ENCODE data around the gene NT5DC4. TPM values are rescaled to one million over a fixed set of nuclear protein-coding genes. Genes with fewer than 3 reads are reported as not detected.

Gene NT5DC4
- total RNA-seq, 2 donors from 2014 or later = not detected

DNA sequence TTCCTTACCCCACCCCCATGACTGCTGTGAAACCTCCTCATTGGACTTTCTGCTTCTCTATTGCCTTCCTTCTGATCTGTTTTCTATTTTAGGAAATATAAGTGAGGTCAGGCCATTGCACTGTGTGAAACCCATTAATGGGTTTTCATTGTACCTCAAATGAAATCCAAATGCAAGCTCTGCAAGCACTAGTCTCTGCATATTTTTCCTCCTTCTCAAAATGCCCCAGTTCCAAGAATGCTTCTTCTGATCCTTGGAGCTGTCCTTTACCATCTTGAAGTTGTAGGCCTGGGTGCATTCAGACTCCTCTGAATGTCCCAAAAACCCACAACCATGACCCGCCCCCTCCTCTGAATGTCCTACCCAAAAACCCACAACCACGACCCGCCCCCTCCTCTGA, 55.3 kb downstream of the NT5DC4 start:
- Mint-ChIP-seq H3K36me3 (ENCODE audit: low read depth) (peaks cover 3% of the 10 kb centered on the region), H3K27me3 (ENCODE audit: insufficient read depth) (no peaks in the 10 kb centered on the region), H3K4me3 (no peak overlapping the region), H3K9me3 (no peaks in the 10 kb centered on the region), H3K4me1 (no peaks in the 10 kb centered on the region), H3K27ac (no peak overlapping the region)
- no peak for DNase-seq
- Histone ChIP-seq H3K27me3 (ENCODE audit: control insufficient read depth, insufficient read depth, low read length, poor library complexity, severe bottlenecking) (no peaks in the 10 kb centered on the region), H3K27ac (ENCODE audit: low read depth, low read length) (no peak overlapping the region), H3K4me3 (ENCODE audit: low read length) (no peak overlapping the region), H3K36me3 (ENCODE audit: control insufficient read depth, insufficient read depth, low read length) (no peaks in the 10 kb centered on the region), H3K9ac (ENCODE audit: extremely low read depth, low read length, poor library complexity, severe bottlenecking) (no peak overlapping the region), H3K9me3 (ENCODE audit: control insufficient read depth, low read length) (no peaks in the 10 kb centered on the region), H3K4me1 (ENCODE audit: control insufficient read depth, insufficient read depth, low read length) (no peaks in the 10 kb centered on the region)
- WGBS, 2 experiments (ENCODE audit: insufficient coverage in 1 of 2, insufficient read length in 1 of 2) = no CpG with 5 or more reads among the region's 3 CpGs
- TF ChIP-seq, protein P1, sequence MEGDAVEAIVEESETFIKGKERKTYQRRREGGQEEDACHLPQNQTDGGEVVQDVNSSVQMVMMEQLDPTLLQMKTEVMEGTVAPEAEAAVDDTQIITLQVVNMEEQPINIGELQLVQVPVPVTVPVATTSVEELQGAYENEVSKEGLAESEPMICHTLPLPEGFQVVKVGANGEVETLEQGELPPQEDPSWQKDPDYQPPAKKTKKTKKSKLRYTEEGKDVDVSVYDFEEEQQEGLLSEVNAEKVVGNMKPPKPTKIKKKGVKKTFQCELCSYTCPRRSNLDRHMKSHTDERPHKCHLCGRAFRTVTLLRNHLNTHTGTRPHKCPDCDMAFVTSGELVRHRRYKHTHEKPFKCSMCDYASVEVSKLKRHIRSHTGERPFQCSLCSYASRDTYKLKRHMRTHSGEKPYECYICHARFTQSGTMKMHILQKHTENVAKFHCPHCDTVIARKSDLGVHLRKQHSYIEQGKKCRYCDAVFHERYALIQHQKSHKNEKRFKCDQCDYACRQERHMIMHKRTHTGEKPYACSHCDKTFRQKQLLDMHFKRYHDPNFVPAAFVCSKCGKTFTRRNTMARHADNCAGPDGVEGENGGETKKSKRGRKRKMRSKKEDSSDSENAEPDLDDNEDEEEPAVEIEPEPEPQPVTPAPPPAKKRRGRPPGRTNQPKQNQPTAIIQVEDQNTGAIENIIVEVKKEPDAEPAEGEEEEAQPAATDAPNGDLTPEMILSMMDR (conservative IDR thresholded peaks at IDR 0.05) = no peak

DNA sequence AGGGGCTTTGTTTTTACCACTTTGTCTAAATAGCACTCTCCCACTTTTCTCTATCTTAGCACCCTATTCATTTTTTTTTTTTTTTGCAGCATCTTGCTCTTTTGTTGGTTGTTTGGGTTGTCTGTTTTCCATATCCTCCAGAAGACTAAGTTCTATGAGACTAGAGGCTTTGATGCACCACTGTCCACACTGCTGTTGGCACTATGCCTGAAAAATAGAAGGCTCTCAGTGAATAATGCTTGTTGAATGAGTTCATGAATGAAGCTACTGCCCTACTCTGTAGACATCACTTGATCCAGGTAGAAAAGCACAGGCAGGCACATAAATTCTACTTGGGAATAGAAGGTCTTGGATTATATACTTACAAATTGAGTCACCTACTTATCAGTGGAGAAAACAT, 56.2 kb downstream of the NT5DC4 start:
- H3K4me3 ChIP-seq (ENCODE audit: low read length) = no peak overlapping the region
- H3K27ac Mint-ChIP-seq = no peak overlapping the region
- no peaks in the 10 kb centered on the region for H3K9me3 ChIP-seq (ENCODE audit: control insufficient read depth, low read length)
- no peaks in the 10 kb centered on the region for H3K4me1 Mint-ChIP-seq
- no peaks in the 10 kb centered on the region for H3K9me3 Mint-ChIP-seq
- H3K27me3 Mint-ChIP-seq (ENCODE audit: insufficient read depth) = no peaks in the 10 kb centered on the region
- H3K36me3 Mint-ChIP-seq (ENCODE audit: low read depth) = peaks cover 3% of the 10 kb centered on the region
- no peak overlapping the region for H3K9ac ChIP-seq (ENCODE audit: extremely low read depth, low read length, poor library complexity, severe bottlenecking)
- H3K4me3 Mint-ChIP-seq = no peak overlapping the region
- no peaks in the 10 kb centered on the region for H3K4me1 ChIP-seq (ENCODE audit: control insufficient read depth, insufficient read depth, low read length)
- no peaks in the 10 kb centered on the region for H3K36me3 ChIP-seq (ENCODE audit: control insufficient read depth, insufficient read depth, low read length)
- H3K27me3 ChIP-seq (ENCODE audit: control insufficient read depth, insufficient read depth, low read length, poor library complexity, severe bottlenecking) = no peaks in the 10 kb centered on the region
- TF ChIP-seq, protein P1 (conservative IDR thresholded peaks at IDR 0.05) = no peak
- H3K27ac ChIP-seq (ENCODE audit: low read depth, low read length) = no peak overlapping the region
- no peak for DNase-seq

DNA sequence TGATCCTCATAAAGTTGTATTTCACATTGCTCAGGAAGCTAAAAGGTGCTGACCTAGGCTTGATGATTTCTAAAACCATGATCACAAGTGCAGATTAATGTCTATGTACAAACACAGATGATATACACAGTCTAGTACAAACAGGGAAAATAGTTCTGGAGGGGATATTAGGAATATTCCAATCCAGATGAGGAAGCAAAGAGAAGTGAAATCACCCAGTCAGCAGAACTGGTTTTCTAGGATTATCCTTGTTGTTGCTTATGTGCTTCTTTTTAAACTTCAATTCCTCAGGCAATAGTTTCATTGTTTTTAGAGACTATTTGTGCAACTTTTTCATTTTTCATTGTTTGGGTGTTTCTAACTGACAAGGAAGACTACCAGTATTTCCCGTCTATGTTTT, 58.8 kb downstream of the NT5DC4 start:
- no peaks in the 10 kb centered on the region for H3K9me3 Mint-ChIP-seq
- peaks cover 13% of the 10 kb centered on the region for H3K4me1 Mint-ChIP-seq
- DNase-seq = no peak
- no peaks in the 10 kb centered on the region for H3K36me3 ChIP-seq (ENCODE audit: control insufficient read depth, insufficient read depth, low read length)
- no peak overlapping the region for H3K27ac ChIP-seq (ENCODE audit: low read depth, low read length)
- 100% methylated on average over 1 of the region's 1 CpG; no CpG with 5 or more reads in 1 of the 2 experiments for WGBS, 2 experiments (ENCODE audit: insufficient coverage in 1 of 2, insufficient read length in 1 of 2)
- no peaks in the 10 kb centered on the region for H3K9me3 ChIP-seq (ENCODE audit: control insufficient read depth, low read length)
- H3K36me3 Mint-ChIP-seq (ENCODE audit: low read depth) = peaks cover 3% of the 10 kb centered on the region
- no peak overlapping the region for H3K4me3 Mint-ChIP-seq
- no peak overlapping the region for H3K9ac ChIP-seq (ENCODE audit: extremely low read depth, low read length, poor library complexity, severe bottlenecking)
- TF ChIP-seq, protein P1 (conservative IDR thresholded peaks at IDR 0.05) = no peak
- H3K27me3 ChIP-seq (ENCODE audit: control insufficient read depth, insufficient read depth, low read length, poor library complexity, severe bottlenecking) = no peaks in the 10 kb centered on the region
- H3K27ac Mint-ChIP-seq = no peak overlapping the region
- no peaks in the 10 kb centered on the region for H3K27me3 Mint-ChIP-seq (ENCODE audit: insufficient read depth)
- peaks cover under 1% of the 10 kb centered on the region for H3K4me1 ChIP-seq (ENCODE audit: control insufficient read depth, insufficient read depth, low read length)
- H3K4me3 ChIP-seq (ENCODE audit: low read length) = no peak overlapping the region
